ENCODE results near the gene RAB3C. TPM values are rescaled to one million over a fixed set of nuclear protein-coding genes. Genes with fewer than 3 reads are reported as not detected.
"Not testable (repeated sequence)": the region's sequence is repeated elsewhere in the genome, so short reads cannot be mapped to it uniquely, and the experiment has no call there.

Gene RAB3C
- polyA plus RNA-seq, 1 experiment: not detected

DNA sequence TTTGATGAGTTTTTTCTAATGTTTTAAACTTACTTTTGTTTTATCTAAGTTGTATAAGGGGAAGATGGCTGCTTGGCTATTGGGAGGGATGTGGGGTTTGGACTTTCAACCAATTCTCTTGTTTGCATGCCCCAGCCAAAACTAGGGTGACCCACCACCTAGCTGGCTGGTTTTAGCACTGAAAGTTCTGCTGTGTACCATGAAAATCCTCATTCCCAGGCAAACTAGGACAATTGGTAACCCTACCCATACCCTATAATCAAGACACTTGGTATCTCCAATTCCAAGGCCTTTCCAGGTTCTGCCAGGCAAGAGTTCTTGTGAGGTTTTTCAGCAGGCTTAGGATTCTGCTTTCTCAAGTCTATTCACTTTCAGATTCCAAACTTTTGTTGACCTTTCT lies 13.1 kb downstream of the RAB3C start:
- no peak overlapping the region for H3K27ac ChIP-seq (ENCODE audit: low read depth, low read length)
- DNase-seq (ENCODE audit: low read depth, low spot score): no peak
- no peaks in the 10 kb centered on the region for H3K27me3 ChIP-seq (ENCODE audit: control insufficient read depth, insufficient read depth, low read length)
- TF ChIP-seq, protein P1, sequence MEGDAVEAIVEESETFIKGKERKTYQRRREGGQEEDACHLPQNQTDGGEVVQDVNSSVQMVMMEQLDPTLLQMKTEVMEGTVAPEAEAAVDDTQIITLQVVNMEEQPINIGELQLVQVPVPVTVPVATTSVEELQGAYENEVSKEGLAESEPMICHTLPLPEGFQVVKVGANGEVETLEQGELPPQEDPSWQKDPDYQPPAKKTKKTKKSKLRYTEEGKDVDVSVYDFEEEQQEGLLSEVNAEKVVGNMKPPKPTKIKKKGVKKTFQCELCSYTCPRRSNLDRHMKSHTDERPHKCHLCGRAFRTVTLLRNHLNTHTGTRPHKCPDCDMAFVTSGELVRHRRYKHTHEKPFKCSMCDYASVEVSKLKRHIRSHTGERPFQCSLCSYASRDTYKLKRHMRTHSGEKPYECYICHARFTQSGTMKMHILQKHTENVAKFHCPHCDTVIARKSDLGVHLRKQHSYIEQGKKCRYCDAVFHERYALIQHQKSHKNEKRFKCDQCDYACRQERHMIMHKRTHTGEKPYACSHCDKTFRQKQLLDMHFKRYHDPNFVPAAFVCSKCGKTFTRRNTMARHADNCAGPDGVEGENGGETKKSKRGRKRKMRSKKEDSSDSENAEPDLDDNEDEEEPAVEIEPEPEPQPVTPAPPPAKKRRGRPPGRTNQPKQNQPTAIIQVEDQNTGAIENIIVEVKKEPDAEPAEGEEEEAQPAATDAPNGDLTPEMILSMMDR (IDR thresholded peaks at IDR 0.05; ENCODE audit: low read depth, low read length): no peak
- H3K4me3 ChIP-seq (ENCODE audit: low read depth, low read length): no peak overlapping the region
- ChIA-PET CTCF (no interaction called here), POLR2A (no interaction called here)
- H3K9me3 ChIP-seq (ENCODE audit: control insufficient read depth, insufficient read depth, low read length): no peaks in the 10 kb centered on the region

DNA sequence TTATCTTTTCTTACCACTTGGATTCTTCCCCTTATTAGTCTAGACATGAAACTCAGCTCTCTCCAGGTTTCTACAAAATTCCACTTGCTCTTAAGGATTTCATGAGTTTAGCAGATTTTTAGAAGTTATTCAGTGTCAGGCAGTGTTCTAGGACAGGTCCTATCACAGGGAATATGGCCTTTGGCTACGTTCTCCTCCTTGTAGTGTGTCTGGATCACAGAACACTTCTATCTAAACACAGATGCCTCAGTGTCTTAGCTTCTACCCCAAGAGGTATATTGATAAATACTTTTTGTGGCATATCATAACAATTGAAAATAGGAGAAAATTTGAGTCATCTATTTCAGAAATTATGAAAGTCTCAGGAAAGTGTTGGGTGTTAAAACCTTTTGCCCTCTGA lies 15.6 kb downstream of the RAB3C start:
- TF ChIP-seq, protein P1 (IDR thresholded peaks at IDR 0.05; ENCODE audit: low read depth, low read length): no peak
- ChIA-PET POLR2A (no interaction called here), CTCF (no interaction called here)
- Histone ChIP-seq H3K27ac (ENCODE audit: low read depth, low read length) (no peak overlapping the region), H3K4me3 (ENCODE audit: low read depth, low read length) (no peak overlapping the region), H3K27me3 (ENCODE audit: control insufficient read depth, insufficient read depth, low read length) (no peaks in the 10 kb centered on the region), H3K9me3 (ENCODE audit: control insufficient read depth, insufficient read depth, low read length) (no peaks in the 10 kb centered on the region)
- DNase-seq (ENCODE audit: low read depth, low spot score): no peak

DNA sequence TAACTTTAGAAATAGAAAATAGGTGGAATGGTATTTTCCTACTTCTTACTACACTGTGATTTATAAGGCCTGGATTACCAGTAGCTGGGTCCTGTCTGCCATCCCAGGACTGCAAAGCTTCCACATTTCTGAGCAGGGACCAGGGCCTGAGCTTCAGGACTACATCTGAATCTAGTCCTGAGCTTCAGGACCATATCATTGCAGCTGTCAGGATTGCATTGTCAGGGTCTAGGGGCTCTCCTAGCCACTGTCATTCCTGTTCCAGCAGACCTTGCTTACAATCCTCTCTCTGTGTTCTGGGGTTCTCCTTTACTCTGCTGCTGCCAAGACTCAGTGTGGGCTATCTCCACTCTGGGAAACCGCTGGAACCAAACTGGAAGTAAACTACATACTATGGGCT lies 16.3 kb downstream of the RAB3C start:
- DNase-seq (ENCODE audit: low read depth, low spot score): no peak
- no peak overlapping the region for H3K4me3 ChIP-seq (ENCODE audit: low read depth, low read length)
- H3K9me3 ChIP-seq (ENCODE audit: control insufficient read depth, insufficient read depth, low read length): no peaks in the 10 kb centered on the region
- no peaks in the 10 kb centered on the region for H3K27me3 ChIP-seq (ENCODE audit: control insufficient read depth, insufficient read depth, low read length)
- ChIA-PET CTCF (no interaction called here), POLR2A (no interaction called here)
- TF ChIP-seq, protein P1 (IDR thresholded peaks at IDR 0.05; ENCODE audit: low read depth, low read length): no peak
- H3K27ac ChIP-seq (ENCODE audit: low read depth, low read length): no peak overlapping the region

DNA sequence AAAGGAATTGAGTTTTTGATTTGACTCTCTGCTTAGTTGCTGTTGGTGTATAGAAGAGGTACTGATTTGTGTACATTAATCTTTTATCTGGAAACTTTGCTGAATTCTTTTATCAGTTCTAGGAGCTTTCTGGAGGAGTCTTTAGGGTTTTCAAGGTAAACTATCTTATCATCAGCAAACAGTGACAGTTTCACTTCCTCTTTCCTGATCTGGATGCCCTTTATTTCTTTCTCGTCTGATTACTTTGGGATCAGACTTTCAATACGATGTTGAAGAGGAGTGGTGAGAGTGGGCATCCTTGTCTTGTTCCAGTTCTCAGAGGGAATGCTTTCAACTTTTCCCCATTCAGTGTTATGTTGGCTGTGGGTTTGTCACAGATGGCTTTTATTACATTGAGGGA lies 17.7 kb downstream of the RAB3C start:
- POLR2A ChIA-PET; CTCF ChIA-PET; H3K9me3 ChIP-seq (ENCODE audit: control insufficient read depth, insufficient read depth, low read length): not testable (repeated sequence)

DNA sequence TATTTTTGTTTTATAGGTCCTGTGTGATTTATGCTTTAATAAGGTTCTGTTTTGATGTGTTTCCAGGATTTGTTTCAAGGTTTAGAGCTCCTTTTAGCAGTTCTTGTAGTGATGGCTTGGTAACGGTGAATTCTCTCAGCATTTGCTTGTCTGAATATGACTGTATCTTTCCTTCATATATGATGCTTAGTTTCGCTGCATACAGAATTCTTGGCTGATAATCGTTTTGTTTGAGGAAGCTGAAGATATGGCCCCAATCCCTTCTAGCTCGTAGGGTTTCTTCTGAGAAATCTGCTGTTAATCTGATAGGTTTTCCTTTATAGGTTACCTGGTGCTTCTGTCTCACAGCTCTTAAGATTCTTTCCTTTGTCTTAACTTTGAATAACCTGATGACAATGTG lies 20.0 kb downstream of the RAB3C start:
- H3K27ac ChIP-seq (ENCODE audit: low read depth, low read length); DNase-seq (ENCODE audit: low read depth, low spot score); CTCF ChIA-PET; H3K9me3 ChIP-seq (ENCODE audit: control insufficient read depth, insufficient read depth, low read length); H3K4me3 ChIP-seq (ENCODE audit: low read depth, low read length); POLR2A ChIA-PET; H3K27me3 ChIP-seq (ENCODE audit: control insufficient read depth, insufficient read depth, low read length): not testable (repeated sequence)

More for the DNA sequence above, 17.7 kb downstream of the RAB3C start:
- not testable (repeated sequence) for H3K27me3 ChIP-seq (ENCODE audit: control insufficient read depth, insufficient read depth, low read length); H3K27ac ChIP-seq (ENCODE audit: low read depth, low read length); H3K4me3 ChIP-seq (ENCODE audit: low read depth, low read length); DNase-seq (ENCODE audit: low read depth, low spot score)

DNA sequence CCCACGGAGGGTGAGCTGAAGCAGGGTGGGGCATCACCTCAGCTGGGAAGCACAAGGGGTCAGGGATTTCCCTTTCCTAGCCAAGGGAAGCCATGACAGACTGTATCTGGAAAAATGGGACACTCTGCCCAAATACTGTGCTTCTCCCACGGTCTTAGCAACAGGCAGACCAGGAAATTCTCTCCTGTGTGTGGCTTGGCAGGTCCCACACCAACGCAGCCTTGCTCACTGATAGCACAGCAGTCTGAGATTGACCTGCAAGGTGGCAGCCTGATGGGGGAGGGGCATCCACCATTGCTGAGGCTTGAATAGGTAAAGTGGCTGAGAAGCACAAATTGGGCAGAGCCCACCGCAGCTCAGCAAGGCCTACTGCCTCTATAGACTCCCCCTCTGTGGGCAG lies 23.2 kb downstream of the RAB3C start:
- ChIA-PET POLR2A (no interaction called here), CTCF (no interaction called here)
- no peak overlapping the region for H3K4me3 ChIP-seq (ENCODE audit: low read depth, low read length)
- TF ChIP-seq, protein P1 (IDR thresholded peaks at IDR 0.05; ENCODE audit: low read depth, low read length): no peak
- H3K27ac ChIP-seq (ENCODE audit: low read depth, low read length): no peak overlapping the region
- no peaks in the 10 kb centered on the region for H3K27me3 ChIP-seq (ENCODE audit: control insufficient read depth, insufficient read depth, low read length)
- DNase-seq (ENCODE audit: low read depth, low spot score): no peak
- no peaks in the 10 kb centered on the region; the same call in 1 of the 2 replicates for H3K9me3 ChIP-seq (ENCODE audit: control insufficient read depth, insufficient read depth, low read length)
